IPS DF 4.7 (cell line): ENCODE data around the gene SLIT1.

ENCODE experiments used
- DNase-seq: peaks from one replicate; pipeline ENCODE4 v3.0.0-alpha.2; 2013; ENCODE audit warnings: low spot score; ENCODE audit errors: extremely low read depth

Gene SLIT1

DNA sequence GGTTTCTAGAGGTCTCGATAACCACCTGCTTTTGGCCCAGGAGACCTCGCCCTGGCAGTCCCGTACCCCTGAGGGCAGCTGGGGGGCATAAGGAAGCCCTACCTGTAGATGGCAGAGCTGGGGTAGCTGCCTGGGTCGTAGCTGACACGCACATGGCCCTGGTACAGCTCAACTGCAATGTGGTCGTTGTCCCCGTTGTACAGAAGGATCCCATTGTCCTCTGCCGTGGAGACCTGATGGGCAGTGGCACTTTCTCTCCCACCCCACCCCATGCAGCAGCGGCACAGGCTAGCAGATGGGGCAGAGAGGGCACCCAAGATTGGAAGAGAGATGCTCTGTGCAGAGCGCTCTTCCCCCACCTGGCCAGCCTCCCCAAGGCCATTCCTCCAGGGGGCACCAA, 181.2 kb downstream of the SLIT1 start:
- DNase-seq: no peak

DNA sequence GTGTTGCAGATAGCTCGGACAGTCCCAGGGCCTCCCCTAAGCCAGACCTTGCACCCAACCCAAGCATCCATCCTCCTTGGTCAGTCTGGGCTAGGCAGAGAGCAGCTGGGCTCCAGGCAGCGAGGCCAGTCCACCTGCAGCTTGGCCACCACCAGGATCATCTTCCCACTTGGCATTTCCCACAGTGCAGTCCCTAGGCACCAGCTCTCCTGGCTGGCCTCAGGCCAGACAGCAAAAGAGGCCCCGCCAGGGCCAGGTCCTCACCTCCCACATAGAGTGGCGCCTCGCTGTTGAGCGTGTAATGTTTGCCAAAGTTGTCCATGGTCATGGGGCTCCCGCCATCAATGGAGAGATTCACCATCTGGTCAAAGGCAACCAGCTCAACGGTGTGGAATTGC, 182.0 kb downstream of the SLIT1 start:
- DNase-seq: no peak

DNA sequence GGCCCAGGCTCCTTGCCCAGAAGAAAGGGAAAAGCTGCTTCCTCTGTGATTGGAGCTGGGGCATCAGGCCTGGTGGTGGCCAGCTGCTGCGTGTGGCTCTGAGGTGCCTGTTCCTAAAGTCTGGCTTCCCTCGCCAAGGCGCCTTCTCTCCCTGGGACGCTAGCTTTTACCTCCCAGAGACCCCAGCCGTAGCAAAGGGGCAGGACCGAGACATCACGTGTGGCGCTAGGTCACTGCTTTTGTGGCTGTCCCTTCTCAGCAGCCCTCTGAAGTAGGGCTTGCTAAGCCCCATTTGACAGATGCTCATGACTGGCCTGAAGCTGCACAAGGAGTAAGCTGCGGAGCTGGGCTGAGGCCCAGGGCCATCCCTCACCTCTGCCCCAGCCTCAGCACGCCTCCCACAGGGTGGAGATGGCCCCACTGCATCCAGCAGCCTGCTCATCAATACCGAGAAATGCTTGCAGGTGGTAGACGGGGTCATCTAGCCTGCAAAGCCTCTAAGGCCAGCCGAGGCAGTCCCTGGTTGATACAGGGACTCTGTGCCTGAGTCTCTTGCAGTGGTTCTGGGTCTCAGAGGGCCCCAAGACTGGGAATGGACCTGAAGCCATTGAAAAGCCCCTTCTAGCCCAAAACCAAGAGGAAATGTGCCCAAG, 182.5 kb downstream of the SLIT1 start:
- no peak for DNase-seq

DNA sequence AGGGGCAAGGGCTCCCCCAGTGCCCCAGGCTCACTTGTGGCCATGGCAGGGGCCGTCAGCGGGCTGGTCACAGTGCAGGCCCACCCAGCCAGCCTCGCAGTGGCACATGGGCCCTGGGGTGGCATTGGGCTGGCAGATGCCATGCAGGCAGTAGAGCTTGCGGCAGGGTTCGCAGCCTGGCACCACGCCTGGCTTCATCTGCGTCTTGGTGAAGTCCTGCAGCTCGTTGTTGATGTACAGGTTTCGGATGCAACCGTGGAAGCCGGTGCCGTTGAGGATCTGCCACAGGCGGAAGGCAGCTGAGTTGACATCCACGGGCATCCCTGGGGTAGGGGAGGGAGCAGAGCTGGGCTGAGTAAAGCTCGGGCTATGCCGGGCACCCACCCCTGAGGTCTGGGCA, 183.1 kb downstream of the SLIT1 start:
- DNase-seq: no peak

DNA sequence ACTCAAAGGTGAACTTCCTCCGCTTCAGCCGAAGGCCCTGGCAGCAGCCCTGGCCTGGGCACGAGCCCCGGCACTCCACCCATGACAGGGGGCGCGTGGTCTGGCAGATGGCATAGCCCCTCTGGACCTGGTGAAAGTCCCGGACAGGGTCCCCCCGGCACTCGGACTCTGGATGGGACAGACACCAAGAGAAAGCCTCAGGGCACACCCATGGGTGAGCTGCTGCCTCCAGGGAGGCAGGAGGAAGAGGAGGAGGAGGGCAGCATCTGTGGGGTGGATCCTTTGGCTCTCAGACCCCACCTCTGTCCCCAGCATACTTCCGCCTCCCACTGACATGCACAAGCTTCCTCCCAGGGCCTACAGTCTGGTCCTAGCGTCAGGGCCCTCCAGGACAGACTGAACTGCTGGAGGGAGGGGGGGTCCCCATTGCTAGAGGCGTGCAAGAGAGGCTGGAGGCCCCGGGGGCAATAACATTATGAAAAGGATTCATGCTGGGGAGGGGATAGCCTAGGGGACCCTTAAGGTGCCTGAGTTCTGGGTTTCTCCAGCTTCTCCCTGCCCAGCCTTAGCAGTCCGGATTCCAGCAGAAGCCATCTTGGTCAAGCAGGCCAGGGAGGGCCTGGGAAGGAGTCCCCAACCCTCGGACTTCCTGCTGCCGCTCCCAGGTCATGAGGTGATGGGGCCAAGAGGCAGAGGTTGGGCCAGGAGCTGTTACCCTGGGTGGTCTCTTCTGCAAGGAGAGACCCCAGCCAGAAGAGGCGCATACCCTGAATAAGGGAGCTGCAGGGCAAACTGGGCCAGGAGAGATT, 184.4 kb downstream of the SLIT1 start:
- no peak for DNase-seq

DNA sequence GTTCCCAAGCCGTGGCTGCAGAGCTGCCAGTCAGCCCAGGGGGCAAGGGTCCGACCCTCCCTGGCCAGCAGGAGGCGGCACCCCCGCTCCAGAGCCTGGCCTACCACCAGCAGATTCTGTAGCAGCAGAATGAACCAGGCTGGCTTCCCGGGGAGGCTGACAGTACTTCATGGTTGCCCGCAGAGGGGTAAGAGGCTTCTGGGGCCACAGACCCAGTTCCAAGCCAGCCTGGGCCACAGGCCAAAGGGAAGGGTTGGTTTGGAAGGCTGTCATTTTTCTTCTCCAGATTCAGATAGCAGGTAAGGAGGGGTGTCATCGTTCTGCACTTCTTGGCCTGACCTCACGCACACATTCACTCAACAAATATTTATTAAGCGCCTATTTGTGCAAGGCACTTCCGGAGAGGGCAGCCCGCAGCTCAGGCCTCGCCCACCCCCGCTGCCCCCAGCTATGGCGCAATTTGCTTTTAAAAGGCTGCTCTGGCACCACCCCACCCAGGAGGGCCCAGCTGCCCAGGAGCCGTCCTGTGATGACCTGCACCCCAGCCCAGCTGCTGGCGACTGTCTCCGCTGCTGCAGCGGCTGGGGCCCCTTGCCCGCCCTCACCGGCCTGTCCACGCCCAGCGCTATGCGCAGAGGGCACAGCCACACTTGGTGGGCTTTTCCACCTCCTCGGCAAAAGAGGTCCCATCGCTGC, 185.1 kb downstream of the SLIT1 start:
- no peak for DNase-seq

DNA sequence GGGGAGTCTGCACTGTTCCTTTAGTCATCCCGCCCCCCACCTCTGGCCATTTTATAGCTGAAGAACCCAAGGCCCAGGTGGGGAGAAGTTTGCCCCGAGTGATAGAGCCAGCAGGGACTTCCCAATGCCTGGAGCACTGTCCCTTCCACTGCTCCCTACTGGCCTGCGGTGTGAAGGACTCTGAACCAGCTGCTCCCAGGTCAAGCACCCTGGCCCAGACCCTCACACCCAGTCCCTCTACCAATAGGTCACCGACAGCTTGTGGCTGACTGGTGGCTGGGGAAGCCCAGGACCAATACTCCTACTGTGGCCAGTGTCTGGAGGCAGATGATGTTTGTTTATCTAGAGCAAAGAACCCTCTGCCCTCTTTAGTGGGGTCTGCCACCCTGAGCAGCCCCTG, 185.8 kb downstream of the SLIT1 start:
- DNase-seq: no peak

DNA sequence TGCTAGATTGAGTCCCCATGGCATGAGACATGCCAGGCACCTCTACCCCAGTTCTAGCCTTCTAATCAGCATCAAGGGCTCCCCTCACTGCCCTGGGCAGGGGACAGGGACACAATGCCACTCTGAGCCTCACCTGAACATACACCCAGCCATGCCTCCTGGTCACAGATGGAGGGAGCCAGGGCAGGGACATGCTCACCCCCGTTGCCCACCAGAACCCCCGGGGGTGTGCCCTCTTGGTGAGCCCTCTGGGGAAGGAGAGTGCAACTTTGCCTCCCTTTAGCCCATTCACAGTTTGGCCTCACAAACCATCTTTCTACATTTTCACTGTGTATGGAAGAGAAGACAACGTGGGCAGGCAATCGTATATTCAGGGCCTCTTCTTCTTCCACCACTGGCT, 186.4 kb downstream of the SLIT1 start:
- DNase-seq: no peak

DNA sequence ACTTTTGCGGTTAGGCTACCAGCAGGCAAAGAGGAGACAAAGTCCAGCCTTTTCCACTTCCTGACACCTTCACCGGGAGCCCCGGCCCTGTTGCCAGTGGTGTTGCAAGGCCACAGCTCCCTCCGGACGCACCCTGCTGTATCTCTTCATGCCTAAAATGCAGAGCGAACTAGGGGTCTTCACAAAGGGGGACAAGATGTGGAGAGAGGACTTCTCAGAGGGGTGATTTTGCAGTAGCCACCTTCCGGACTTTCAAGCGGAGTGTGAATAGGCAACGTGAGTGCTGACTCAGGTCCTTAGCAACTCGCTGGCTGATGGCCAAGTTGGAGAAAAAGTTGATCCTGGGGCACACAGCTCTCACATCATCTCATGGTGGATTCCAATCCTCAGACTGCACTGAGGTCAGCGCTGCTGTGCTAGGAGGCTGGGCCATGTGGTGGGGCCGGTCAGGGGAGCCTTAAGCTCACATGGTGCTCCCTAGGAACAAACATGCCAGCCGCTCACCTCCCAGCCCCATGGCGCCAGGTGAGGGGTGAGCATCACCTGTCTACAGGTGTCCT, 187.3 kb downstream of the SLIT1 start:
- DNase-seq: no peak

DNA sequence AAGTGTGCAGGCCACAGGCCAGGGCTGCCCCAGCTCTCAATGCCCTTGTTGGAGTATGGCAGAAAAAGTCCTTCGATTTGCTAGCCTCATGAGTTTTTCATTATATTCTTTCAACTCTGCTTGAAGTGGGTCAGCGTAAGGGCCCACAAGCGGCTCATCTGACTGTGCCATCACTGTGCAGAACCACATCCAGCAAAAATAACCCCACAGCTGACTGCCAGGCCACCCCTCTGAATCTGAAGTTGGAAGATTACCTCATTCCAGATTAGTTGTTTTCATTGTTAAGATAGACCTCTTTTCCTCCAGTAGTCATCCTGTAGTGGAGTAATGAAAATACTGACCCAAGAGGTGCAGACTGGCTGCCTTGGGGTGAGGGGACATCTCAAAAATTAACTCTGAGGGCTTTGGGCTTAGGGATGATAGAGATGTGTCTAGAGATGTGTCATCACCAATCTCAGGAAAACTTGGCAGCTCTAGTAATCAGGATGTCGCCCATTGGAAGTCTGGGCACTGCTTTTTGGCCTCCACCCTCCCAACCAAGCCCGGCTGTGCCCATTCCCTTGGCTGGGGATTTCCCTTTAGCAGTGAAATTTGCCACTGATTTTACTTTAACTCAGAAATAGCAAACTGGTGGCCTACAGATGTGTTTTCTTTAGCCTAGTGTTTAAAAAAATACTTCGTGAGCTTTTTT, 189.3 kb downstream of the SLIT1 start:
- no peak for DNase-seq

DNA sequence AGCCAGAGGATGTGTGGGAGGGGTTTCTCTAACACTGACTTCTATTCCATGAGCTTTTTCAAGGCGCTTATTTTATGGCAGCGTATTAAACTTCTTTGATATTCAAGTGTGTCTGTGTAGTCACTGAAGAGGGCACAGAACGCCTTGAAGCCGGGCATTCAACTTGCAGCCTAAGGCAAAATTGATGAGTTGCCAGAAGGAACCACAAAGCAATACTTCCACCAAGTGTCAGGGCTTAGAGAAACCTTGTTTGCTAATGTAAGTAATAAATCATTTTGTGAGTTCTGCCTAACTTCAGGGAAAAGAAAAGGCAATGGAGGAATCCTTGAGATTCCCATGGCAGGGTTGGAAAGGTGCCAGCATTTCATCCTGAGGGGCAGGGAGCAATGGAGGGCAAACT, 189.9 kb downstream of the SLIT1 start:
- no peak for DNase-seq

DNA sequence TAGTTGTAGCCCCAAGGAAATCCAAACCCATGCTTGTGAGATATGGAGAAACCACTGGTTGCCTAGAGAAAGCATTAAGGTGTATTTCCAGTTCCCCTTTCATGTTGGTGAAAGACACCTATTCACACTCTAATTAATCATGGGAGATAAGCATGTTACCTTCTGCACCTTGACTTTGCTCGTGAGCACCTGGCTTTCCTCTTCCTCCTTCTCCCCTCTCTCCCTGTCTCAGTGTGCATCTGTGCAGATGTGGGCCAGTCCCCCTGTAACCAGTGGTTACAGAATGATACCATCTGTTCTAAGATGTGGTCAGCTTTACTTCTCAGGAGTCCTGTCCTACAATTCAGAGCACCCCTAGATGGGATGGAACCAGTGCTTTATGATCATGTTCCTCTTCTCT, 193.0 kb downstream of the SLIT1 start:
- DNase-seq: no peak

DNA sequence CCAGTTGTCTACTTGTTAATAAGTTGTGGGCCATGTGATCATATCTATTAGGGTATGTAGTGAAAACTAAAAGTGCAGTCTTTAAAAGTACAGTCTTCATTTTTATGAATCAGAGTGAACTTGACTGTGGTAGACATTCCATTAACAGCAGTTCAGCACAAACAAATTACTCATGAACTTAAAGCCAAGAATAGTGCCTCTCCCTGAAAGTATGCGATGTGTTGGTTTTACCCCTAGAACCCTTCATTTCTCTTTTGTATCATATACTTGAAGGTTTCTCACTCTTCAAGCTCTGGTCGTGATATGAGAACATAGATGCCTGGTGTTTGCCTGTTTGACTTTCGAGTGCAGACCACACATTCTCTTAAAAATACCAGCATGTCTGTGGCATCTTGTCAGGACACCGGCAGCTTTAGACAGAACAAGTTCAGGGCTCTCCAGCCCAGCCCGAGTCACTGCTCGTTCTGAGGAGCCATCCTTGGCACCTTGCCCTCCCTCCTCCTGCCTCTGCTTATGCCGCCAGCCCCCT, 194.4 kb downstream of the SLIT1 start:
- DNase-seq: no peak

DNA sequence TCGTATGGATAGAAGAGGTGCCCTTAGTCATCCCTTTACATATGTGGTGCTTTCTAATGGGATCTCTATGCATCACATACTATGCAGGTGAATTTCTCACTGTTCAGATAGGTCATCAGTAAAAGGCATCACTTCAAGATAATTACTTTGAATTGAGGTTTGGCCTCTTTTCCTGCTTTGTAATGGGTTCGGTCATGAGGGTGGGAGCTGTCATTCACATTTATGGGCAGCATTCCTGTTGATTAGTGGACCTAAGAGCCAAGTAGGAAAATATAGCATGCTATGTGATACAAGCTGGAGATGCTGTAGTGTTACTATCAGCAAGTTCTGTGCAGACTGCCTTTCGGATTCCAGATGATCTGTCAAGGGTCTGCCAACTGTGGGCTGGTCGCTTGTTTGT, 197.3 kb downstream of the SLIT1 start:
- DNase-seq: no peak

DNA sequence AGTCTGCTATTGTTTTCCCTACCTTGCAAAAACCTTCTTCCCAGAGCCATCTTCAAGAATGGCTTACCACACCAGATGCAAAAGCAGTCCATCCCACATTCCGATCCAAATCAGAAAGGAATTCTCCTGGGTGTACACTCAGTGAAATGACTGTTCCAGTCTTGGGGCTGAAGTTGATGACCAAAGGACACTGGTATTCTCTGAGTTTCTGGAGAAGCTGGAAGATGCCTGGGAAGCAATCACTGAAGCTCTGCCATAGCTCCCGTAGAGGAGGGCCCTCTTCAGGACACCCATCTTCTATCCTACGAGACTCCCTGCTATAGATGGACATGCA, 197.9 kb downstream of the SLIT1 start:
- DNase-seq: no peak

DNA sequence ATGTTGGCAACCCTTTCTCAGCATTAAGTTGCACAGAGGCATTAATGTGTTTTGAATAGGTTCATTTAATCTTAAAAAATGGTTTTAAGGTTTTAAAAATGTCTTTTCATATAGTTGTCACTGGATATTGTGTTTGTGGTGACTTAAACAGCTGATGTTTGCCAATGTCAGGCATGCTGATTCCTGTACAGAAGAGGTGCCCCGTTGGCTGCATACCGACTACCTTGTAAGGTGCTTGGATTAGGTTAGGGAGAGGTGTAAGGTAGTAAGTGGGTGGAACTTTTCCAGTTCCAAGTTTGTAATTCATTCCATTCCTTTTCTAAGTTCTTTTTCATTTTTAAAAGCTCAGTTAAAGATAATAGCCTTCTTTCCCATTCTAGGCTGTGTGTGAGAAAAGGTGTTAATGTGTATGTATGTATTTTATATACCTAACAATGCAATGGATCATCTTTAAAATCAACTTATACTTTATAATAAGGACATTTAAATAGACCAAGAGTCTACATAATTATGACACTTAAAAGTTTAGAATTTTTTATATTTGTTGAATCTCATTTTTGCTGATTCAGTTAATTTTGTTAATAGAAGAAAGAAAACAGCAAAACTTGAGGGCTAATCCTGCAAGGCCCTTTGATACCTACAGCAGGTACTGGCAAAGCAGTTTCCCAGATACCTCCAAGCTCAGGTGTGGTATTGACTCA, 198.5 kb downstream of the SLIT1 start:
- DNase-seq: no peak

DNA sequence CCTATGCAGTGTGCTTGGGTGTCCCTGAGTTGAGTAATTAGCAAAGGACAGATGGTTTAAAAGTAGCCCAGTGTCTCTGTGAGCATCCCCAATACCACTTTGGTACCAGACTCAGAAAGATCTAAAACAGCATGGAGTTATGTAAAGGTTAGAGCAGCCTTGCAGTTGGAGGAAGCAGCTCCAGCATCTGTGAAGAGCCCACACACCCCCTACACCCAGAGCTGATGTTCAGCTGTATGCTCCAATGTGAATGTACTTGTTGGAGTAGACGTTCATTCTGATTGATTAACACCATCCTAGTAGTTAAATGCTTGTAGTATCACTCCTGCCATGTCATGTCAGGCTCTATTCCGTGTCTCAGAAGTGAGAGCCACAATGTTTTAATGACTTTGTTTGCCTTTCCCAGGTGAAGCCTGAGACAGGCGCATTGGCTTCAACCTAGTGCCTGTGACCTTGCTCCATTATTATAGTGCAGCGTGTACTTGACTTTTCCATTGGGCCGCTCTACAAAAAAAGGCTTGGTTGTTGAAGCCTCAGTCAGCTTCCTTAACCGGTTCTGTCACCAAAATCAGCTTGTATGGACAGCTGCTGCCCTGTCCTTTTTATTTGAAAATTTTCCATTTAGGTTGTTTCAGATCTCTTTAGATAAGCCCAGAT, 199.4 kb downstream of the SLIT1 start:
- no peak for DNase-seq

DNA sequence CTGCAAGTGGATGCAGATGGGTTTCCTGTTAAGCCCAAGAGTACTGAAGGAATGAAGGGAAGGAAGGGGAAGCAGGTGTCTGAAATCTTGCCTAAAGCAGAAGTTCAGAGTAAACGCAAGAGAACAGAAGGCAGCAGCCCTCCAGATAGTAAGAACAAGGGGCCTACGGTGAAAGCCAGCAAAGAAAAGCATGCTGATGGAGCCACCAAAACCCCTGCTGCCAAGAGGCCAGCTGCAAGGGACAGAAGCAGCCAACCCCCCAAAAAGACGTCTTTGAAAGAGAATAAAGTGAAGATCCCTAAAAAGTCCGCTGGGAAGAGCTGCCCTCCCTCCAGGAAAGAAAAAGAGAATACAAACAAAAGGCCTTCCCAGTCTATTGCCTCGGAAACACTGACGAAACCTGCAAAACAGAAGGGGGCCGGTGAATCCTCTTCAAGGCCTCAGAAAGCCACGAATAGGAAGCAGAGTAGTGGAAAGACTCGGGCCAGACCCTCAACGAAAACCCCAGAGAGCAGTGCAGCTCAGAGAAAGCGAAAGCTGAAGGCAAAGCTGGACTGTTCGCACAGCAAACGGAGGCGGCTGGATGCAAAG, 201.1 kb downstream of the SLIT1 start:
- DNase-seq: no peak

DNA sequence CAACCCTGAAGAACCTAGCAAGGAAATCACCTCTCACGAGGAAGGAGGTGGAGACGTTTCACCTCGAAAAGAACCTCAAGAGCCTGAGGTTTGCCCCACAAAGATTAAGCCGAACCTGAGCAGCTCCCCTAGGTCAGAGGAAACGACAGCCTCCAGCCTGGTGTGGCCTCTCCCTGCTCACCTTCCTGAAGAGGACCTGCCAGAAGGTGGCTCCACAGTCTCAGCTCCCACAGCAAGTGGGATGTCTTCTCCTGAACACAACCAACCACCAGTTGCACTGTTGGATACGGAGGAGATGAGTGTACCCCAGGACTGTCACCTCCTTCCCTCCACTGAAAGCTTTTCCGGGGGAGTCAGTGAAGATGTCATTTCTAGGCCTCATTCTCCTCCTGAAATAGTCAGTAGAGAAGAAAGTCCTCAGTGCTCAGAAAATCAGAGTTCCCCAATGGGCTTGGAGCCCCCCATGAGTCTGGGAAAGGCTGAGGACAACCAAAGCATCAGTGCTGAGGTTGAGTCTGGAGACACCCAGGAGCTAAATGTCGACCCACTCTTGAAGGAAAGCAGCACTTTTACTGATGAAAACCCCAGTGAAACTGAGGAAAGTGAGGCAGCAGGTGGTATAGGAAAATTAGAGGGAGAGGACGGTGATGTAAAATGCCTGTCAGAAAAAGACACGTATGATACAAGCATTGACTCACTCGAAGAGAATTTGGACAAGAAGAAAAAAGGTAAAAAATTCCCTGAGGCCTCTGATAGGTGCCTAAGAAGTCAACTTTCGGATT, 203.4 kb downstream of the SLIT1 start:
- no peak for DNase-seq
